Germinal center (tissue), 1 donor: ENCODE data around the gene TASOR2.
A peak's percentile ranks its signal among the peaks of the same experiment; 100 is the strongest.

Source experiments
- DNase-seq: peaks from one replicate; pipeline ENCODE4 v3.0.0; 2012; ENCODE audit warnings: mixed read lengths, low spot score

TASOR2 gene

DNA sequence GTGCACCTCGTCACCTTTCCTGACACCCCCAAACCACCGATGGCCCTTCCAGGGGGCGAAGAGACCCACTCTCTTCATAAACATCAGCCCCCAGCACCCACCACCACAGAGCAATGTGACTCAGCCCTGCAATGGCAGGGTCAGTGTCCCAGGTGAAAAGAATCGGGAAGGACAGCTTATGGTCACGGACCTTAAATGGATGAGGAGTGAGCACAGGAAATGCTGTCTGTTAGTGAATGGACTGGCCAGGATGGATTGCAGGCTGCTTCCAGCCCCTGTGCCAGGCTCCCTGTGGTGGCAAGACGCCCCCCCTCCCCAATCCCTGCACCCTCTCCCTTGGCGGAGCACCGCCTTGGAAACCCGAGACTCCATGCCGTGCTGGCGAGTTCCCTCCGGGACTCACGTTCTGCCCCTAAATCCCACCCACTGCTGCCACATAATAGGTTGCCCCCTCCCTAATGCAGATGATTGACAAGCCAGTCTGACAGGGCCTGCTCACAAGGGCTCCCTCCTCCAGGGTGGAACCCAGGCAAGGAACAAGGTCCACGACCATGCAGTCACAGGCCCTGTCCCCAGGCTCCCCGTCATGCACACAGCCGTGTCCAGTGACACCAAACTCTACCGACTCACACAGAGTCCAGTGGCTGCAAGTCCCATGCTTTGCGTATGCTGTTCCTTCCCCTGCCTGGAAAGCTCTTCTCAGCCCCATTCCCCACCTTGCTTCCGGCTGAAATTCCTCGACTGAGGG, 25.6 kb upstream of the TASOR2 start:
- no peak for DNase-seq

- peak; percentile 64 for DNase-seq
Observed at GRCh38 chr10:5659702-5660528, 24.7 kb upstream of the TASOR2 start.

DNA sequence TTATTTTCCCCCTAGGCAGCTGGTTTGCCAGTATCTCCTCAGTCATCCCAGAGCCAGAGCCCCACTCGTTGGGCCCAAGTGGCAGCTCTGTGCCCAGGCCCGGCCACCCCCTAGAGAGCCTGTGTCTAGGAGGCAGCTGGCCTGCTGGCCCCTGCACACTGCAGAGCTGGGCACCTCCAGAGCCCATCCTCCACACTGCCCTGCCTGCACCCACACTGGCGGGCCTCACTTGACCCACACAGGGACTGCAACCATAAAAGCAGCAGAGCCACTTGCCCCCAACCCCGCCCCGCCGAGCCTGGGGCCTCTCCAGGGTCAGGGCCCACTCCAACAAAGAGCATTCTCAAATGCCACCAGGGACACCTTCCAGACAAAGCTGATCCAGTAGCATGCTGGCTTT, 23.6 kb upstream of the TASOR2 start:
- DNase-seq: no peak

DNA sequence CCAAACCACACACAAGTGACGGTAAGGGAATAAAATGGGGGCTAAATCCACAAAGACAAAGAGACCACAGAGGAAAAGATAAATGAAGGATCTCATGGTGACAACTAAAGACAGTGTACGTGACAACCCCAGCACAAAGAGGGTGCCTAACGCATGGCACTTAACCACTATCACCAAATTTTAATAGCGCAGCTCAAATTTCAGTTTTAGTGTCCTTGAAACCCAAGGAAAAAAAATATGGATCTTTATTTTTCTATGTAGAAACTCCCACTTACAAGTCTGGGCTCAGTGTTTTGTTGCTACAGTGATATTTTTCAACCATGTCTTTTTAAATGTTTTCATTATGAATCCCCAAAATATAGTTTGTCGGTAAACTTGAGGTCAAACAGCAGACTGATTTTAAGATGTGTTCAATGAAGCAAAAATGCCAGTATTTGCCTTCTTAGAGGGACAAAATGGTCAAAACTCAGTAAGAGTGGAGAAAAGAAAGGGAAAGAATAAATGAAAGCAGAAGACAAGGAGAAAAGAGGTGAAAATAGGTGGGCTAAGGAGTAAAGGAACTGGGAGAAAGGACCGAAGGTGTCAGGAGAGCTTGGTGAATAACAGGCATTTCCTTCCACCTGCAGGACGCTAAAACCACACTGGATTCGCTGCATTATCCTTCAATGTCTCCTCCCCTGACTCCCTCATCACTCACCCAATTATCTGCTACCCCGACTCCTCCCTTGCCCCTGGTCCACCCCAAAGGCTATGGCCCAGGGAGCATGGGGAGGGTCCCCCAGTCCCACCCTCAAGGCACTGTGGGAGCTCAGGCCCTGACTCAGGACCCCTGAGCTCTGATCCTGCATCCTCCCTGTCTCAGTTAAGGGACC, 21.7 kb upstream of the TASOR2 start:
- no peak for DNase-seq

- DNase-seq: no peak
Observed at GRCh38 chr10:5663692-5664427, 20.8 kb upstream of the TASOR2 start.

DNA sequence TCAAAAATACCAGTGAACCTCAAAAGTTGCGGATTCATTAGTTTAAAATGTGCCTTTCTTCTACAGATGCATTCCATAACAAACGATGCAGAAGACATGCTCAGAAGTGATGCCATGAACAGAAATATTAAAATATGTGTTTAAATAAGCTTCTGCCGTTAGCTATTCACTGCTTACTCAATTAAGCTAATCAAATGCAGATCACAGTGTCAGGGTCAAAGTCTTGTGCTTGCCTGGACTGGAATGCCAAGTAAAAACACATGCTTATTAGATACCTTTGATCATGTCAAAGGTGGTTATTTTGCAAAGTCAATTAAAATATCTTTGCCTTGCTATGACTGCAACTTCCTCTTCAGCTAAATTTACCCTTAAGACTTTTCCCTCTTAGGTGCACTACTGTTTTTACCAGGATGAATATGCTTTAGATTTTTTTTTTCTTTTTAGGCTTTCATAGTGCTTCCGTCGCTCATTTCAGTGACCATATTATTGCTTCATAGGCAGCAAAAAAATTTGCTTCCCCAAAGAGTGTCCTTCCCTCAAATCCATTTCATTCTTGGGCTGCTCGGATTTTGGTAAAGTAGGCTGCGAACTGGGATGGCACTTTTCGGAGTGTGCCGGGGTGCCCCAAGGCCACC, 19.1 kb upstream of the TASOR2 start:
- no peak for DNase-seq

DNA sequence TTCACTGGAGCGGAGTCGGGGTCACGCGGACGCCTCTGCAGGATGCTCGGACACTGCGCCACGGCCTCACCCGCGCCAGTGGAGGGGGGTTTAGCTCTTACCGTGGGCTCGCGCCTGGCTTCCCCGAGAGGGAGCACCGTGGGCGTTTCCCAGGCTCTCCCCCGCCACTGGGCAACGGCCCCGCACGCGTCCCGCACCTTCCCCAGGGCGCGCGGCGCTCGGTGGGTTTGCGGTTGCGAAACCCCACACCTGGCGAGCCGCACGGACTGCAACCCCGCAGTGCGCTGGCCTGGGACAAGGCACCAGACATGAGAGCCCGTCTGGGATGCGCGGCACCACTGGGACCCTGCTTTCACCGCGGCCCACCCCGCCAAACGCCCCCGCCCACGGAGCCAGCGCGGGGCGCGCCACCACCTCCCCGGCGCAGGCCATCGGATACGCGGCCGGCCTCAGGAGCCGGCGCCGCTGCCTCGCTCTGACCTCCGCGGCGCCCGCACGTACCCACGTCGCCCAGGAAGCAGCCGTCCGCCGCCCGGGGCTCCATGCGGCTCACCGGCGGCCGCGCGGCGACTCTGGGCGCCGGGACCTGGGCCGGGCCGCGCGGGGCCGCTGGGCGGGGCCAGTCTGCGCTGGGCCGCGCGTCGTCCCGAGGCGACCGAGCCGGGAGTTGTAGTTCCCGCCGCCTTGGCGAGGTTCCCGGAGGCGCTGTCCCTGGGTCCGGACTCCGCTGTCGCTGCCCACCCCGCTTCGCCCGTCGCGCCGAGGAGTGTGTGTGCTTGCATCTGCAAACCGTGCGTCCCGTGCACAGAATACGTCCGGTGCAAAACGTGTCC, 18.4 kb upstream of the TASOR2 start, which contains the start of gene ASB13:
ASB13 (minus strand) TSS at position 588 of the 833 bp plus-strand sequence; CDS start at position 544, 44 bp downstream.
- peak; percentile 59 for DNase-seq

- no peak for DNase-seq
Observed at GRCh38 chr10:5666841-5667630, 17.6 kb upstream of the TASOR2 start.

- DNase-seq: no peak
Observed at GRCh38 chr10:5668429-5668828, 16.2 kb upstream of the TASOR2 start.

DNA sequence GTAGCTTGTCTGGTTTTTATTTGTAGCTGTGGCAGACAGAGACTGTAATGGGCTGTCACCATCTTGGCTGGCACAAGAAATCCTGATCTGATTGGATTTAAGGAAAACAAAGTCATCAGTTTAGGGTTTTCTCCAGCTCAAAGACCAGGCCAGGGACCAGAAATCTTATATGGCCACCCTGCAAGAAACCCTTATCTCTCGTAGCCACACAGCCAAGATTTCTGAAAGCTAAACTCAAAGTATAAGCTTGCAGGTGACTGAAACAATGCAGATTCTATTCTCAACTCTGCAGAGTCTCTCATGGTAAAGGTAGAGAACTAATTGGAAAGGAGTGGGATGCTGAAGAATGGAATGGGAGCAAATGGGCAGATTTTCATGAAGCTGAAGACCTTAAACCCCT, 15.0 kb upstream of the TASOR2 start:
- no peak for DNase-seq

DNA sequence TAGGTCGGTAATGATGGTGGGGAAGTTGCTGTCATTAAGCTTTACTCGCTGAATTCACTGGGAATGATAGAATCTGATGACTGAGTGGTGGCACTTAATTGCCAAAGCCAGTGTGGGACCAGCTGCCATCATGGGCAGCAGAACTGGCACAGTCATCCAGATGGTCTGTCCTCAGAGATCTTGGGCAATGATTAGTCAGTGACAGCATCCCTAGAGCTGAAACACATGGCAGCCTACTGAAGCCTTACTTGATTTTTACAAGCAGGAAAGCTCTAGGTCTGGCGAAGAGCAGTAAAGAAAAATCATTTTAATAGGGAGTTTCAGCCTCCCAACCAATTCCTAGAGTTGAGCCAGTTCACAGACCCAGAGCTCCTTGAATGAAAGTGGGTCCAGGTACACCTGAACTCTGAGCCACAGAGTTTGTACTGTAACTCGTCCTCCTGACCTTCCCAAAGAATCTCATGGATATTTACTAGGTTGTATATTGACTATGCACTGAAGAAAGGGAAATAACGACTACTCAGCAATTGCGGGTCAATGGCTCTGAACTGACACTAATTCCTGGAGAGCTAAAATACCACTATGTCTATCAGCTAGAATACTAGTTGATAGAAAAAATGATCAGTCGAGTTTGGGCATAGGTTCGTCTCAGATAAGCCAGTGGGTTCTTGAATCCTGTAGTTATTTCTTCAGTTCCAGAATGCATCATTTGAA, 13.8 kb upstream of the TASOR2 start:
- no peak for DNase-seq

- DNase-seq: no peak
Observed at GRCh38 chr10:5678397-5679036, 6.1 kb upstream of the TASOR2 start.

DNA sequence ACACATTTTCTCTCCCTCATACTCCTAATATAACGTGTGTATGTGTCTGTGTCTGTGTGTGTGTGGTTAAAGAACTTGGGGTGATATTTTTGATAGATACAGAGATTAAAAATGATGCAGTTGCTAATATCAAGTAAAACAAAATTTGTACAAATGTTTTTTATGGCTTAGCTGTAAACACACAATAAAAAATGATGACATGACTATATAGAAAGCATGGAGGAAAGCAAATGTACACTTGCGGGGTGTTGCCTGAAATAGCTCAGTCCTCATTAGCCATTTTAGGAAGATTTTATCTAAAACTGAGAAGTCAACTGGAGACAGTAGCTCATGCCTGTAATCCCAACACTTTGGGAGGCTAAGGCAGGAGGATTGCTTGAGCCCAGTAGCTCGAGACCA, 5.6 kb upstream of the TASOR2 start:
- no peak for DNase-seq

GRCh38 chr10:5679606-5680005, 5.0 kb upstream of the TASOR2 start:
- no peak for DNase-seq

GRCh38 chr10:5681930-5682329, 2.7 kb upstream of the TASOR2 start:
- no peak for DNase-seq

DNA sequence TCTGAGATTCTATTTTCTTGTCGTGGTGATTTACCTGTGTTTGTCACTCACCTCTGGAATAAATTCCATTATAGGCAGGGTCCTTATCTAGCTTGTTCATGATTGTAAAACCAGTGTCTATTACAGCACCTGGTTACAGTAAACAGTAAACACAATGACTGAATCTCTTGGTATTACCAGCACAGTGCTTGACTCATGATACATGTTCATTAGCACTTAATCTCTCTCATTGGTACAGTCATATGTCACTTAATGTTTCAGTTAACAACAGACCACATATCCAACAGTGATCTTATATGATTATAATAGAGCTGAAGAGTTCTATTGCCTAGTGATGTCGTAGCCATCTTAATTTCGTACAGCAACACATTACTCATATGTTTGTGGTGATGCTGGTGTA, 1.6 kb upstream of the TASOR2 start:
- DNase-seq: no peak

- peak; percentile 45 for DNase-seq
Observed at GRCh38 chr10:5684971-5685763, 529 bp downstream of the TASOR2 start.
